HAP-1 (cell line): ENCODE results near the gene CIAPIN1.
A peak's percentile ranks its signal among the peaks of the same experiment; 100 is the strongest.

Experiments used
- DNase-seq, 2 experiments: peaks; one replicate each; pipeline ENCODE4 v3.0.0-alpha.2; 2016 to 2020; ENCODE audit warnings: low spot score in 2 of 2
- H3K27me3 ChIP-seq: fragments of 250-450 bp; sonication (Bioruptor Pico); 2 replicates; pipeline ENCODE4 v1.5.1; 2020; ENCODE audit warnings: low read depth, mild to moderate bottlenecking, moderate library complexity
- H3K36me3 ChIP-seq: fragments of 250-450 bp; sonication (Bioruptor Pico); replicated peaks from 2 replicates; pipeline ENCODE4 v1.5.1; 2020; ENCODE audit warnings: mild to moderate bottlenecking
- H3K4me1 ChIP-seq: fragments of 250-450 bp; sonication (Bioruptor Pico); 2 replicates; pipeline ENCODE4 v1.5.1; 2020; ENCODE audit warnings: mild to moderate bottlenecking
- H3K4me3 ChIP-seq: fragments of 250-450 bp; sonication (Bioruptor Pico); 2 replicates; pipeline ENCODE4 v1.5.1; 2020; ENCODE audit warnings: mild to moderate bottlenecking, moderate library complexity
- H3K9me3 ChIP-seq: fragments of 250-450 bp; sonication (Bioruptor Pico); 2 replicates; pipeline ENCODE4 v1.5.1; 2020; ENCODE audit warnings: mild to moderate bottlenecking, moderate library complexity
- in situ Hi-C: fragments of 300-500 bp; cut with MboI; formaldehyde crosslinking; loops from 3 replicates; pipeline ENCODE4 v1.14.3; 2020; ENCODE audit warnings: low sequenced_read_pairs, inconsistent platforms, mixed read lengths

The CIAPIN1 gene

DNA sequence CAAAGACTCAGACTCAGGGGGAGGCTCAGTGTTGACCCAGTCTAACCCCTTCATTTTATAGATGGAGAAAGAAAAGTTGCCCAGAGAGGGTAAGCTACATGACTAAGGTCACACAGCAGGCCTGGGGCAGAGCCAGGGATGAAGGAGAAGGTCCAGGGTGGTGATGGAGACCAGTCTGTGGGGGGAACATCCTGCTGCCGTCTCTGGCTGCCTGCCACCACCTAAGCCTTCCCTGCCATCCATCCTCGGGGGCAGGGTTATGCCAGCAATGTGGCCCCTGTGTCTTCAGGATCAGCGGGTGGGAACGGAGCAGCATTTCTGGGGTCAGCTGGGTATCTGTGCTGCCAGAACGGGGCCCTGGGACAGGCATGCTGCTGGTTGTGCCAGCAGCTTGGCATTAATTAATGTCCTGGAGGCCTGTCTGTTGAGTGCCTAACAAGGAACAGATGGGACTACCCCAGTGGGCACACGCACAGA lies 33.6 kb upstream of the CIAPIN1 start:
- H3K4me1 ChIP-seq: peaks cover 8% of the 10 kb centered on the region; the same call in 1 of the 2 replicates

DNA sequence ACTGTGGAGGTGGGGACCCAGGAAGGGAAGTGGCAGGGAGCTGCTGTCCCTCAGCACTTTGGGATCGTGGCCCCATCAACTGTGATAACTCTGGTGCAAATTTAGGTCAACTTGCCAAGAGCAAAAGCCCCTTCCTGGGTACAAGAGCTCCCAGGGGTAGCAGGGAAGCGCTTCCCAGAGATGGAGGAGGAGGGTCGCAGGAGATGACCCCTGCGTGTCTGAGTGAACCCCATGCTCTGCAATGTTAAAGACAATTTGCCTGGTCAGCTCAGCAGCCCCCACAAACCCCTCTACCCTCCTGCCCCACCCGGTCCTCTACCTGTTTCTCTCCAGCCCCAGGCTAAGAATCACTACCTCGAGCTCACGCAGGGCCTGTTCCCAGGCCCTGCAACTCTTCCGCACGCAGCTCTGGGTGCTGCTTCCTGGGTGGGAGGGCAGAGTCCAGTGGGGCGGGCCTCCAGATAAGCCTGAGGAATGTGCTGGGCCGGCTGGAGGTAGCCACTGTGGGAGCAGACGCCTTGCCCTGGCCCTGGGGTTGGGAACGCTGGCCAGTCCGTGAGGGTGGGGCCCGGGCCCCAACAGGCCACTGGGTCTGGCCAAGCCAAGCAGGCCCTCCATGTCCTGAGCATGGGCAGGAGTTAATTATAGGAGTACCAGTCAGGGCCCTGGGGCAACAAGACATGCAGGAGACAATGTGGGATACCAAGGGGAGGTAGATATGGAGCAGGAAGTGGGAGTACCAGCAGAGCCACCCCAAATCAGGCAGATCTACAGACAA lies 33.0 kb upstream of the CIAPIN1 start:
- H3K4me1 ChIP-seq: peaks cover 3% of the 10 kb centered on the region; the same call in 1 of the 2 replicates
- H3K4me3 ChIP-seq: peak overlapping the region; percentile 16; the same call in 1 of the 2 replicates
- DNase-seq: no peak
- in situ Hi-C loops: no loop called here
- H3K27me3 ChIP-seq: no peaks in the 10 kb centered on the region
- H3K36me3 ChIP-seq: no peaks in the 10 kb centered on the region
- no peaks in the 10 kb centered on the region for H3K9me3 ChIP-seq

More for the DNA sequence above, 33.6 kb upstream of the CIAPIN1 start:
- no peak for DNase-seq
- in situ Hi-C loops: no loop called here
- Histone ChIP-seq H3K27me3 (no peaks in the 10 kb centered on the region), H3K36me3 (no peaks in the 10 kb centered on the region), H3K4me3 (no peak overlapping the region), H3K9me3 (no peaks in the 10 kb centered on the region)

DNA sequence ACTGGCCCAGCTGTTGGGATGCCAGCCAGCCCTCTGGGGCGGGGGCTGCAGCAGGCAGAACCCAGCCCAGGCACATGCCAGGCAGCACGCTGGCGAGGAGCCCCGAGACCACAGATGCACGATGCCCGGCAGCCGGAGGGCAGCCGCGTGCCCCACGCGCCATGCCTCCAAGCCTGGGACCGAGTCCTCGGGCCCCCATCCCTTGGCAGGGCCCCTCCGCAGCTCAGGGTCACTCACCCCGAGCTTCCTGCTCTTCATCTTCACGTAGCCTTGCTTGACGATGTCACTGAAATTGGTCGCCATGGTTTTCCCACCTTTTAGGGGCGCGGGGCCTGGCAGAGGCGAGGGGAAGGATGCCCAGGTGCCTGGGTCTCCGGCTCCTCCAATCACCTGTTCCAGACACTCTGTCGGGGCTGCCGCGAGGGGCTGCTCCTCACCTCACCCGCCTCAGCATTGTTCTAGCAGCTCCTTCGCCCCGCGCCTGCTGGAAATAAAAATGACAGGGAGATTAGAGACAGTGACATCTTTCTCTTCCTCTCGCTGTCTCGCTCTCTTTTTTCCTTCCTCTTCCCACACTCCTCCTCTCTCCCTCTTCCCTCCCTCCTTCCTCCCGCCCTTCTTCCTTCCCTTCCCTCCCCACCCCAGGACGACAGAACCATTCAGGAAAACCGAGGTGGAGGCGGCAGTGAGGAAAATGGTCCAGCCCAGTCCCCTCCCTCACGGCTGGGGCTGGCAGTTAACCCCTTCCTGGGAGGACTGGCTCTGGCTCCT lies 32.2 kb upstream of the CIAPIN1 start:
- in situ Hi-C loops: no loop called here
- H3K27me3 ChIP-seq: no peaks in the 10 kb centered on the region
- peak; percentile 49 to 74 for DNase-seq

DNA sequence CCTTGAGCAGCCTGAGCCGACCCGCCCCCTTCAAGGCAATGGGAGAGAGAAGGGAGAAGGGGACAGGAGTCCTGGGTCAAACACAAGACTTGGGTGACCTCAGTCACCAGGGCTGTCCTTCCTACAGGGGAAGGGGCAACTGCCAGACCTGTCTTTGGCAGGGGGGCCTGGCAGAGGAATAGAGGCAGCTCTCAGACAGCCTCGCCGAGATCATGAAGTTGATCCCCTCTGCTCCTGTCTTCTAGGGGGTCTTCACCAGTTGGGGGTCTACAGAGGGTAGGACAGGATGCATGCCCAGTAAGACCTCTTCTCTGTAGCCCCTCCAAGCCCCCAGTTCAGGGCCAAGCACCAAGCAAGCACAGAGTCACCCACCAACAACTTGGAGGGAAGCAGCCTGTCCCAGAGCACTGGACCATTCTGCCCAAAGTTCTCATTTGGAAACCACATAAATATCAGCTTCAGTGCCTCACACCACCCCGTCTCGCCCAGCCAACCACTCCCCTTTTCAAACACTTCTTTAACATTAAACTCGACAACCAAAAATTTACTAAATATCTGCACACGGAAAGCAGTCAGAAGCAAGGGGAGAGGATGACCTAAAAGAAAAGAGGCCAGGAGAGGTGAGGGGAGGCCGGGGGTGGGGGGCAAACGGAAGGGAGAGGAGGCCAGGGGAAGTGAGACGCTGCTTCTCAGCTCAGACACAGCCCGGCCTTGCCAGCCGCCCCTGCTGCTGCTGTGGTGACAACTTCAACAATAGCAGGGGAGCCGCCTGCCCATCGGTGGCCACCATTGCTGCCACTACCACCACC lies 31.4 kb upstream of the CIAPIN1 start:
- in situ Hi-C loops: no loop called here
- Histone ChIP-seq H3K4me1 (peaks cover 3% of the 10 kb centered on the region; the same call in 1 of the 2 replicates), H3K4me3 (no peak overlapping the region), H3K36me3 (no peaks in the 10 kb centered on the region), H3K27me3 (no peaks in the 10 kb centered on the region), H3K9me3 (no peaks in the 10 kb centered on the region)
- DNase-seq: no peak

More for the DNA sequence above, 32.2 kb upstream of the CIAPIN1 start:
- no peaks in the 10 kb centered on the region for H3K9me3 ChIP-seq
- H3K36me3 ChIP-seq: no peaks in the 10 kb centered on the region
- peaks cover 3% of the 10 kb centered on the region; the same call in 1 of the 2 replicates for H3K4me1 ChIP-seq
- peak overlapping the region; percentile 16 for H3K4me3 ChIP-seq

DNA sequence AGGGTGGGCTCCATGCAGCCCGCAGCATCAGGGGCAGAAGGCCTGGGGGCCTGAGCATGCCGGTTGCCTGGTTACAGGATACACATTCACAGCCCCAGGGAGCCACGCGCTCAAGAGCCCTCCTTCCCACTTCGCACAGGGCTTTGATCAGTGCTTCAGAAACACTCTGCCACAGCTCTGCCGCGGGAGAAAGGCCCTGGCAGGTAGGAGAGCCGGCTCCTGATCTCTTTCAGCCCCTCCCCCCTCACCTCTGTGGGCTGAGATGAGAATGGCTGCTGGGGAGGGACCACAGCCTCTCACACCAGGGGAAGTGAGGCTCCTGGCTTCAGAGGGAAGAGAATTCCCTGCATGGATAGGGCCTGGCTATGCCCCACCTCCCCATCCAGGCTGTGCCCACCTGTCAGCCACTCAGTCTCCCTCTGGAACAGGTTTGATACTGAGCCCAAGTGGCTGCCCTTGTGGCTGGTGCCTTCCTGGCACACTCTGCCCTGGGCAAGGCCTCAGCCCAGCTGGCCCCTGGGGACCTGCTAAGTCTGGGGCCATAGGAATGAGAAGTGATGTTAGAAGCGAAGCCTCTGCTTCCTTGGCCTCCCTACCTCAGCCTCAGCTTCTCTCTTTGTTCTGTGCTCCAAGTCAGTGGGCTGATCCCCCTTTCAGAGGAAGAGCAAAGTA lies 30.5 kb upstream of the CIAPIN1 start:
- no peaks in the 10 kb centered on the region for H3K9me3 ChIP-seq
- peaks cover 7% of the 10 kb centered on the region for H3K36me3 ChIP-seq
- no peak overlapping the region for H3K4me3 ChIP-seq
- no peaks in the 10 kb centered on the region for H3K27me3 ChIP-seq
- peaks cover 3% of the 10 kb centered on the region; the same call in 1 of the 2 replicates for H3K4me1 ChIP-seq
- DNase-seq: no peak
- in situ Hi-C loops: no loop called here

DNA sequence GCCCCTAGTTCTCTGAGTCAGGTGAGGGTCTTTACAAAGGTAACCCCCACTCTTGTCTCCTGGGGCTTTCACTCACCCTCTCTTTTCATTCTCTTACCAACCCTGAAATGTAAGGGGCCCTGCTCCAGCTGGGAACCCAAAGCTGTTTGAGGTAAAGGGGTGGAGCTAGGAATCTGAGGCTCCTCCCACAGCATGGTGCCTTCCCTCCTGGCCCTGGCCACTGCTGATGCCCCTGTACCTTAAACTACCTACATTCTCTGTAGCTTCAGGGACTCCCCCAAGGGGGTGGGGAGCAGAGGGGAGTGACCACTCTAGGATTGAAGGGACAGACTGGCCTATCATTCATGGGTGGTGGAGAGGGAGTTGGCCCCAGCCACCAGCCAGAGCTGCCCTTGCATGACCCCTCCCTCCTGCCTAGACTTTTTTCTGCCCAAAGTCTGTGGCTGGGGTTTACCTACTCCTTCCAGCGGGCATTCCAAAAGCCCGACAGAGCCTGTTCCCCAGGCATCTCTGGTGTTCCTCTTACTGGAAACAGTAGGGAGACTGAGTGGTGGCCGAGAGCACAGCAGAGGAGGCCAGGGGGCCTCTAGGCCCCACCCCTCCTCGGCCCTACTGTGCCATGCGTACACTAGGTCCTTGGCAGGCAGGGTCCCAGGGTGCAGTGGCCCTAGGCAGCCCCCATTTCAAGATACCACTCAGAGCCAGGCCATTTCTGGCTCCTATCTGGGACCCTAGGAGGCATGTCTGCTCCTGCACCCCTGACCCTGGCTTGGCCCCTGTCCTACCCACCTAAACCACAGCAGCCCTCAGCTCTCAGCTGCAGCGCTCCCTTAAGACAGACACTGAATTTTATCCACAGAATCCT lies 29.6 kb upstream of the CIAPIN1 start:
- H3K4me1 ChIP-seq: peaks cover 3% of the 10 kb centered on the region; the same call in 1 of the 2 replicates
- H3K4me3 ChIP-seq: no peak overlapping the region
- H3K27me3 ChIP-seq: no peaks in the 10 kb centered on the region
- no peaks in the 10 kb centered on the region for H3K9me3 ChIP-seq
- in situ Hi-C loops: no loop called here
- peaks cover 12% of the 10 kb centered on the region for H3K36me3 ChIP-seq
- no peak for DNase-seq

DNA sequence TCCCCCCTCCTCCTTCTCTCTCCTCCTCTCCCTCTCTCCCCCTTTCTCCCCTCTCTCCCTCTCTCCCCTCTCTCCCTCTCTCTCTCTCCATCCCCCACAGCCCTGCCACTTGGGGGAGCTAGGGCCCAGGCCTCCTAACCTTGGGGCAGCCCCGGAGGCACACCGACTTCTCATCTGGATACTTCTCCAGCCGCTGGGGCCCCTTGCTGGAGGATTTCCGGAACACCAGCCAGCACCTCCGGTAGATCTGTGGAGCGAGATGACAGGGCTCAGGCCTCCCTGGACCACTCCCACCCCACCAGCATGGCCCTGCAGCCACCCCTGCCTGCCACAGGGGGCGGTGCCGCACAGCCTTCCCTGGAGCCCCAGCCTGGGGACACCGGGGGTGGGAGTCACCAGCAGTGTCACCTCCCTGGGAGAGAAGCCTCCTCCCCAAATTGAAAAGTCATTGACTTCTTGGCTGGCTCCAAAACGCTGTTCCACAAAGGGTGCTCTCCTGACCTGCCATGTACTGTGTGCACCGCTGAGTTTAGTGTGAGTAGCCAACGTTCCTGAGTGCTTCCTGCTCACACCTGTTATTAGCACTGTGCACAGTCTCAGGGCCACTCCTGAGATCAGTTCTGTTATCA lies 28.6 kb upstream of the CIAPIN1 start:
- peak; percentile 66 to 85 for DNase-seq
- Histone ChIP-seq H3K4me1 (peaks cover 3% of the 10 kb centered on the region; the same call in 1 of the 2 replicates), H3K9me3 (no peaks in the 10 kb centered on the region), H3K4me3 (no peak overlapping the region), H3K27me3 (no peaks in the 10 kb centered on the region), H3K36me3 (peaks cover 18% of the 10 kb centered on the region)
- in situ Hi-C loops: no loop called here

DNA sequence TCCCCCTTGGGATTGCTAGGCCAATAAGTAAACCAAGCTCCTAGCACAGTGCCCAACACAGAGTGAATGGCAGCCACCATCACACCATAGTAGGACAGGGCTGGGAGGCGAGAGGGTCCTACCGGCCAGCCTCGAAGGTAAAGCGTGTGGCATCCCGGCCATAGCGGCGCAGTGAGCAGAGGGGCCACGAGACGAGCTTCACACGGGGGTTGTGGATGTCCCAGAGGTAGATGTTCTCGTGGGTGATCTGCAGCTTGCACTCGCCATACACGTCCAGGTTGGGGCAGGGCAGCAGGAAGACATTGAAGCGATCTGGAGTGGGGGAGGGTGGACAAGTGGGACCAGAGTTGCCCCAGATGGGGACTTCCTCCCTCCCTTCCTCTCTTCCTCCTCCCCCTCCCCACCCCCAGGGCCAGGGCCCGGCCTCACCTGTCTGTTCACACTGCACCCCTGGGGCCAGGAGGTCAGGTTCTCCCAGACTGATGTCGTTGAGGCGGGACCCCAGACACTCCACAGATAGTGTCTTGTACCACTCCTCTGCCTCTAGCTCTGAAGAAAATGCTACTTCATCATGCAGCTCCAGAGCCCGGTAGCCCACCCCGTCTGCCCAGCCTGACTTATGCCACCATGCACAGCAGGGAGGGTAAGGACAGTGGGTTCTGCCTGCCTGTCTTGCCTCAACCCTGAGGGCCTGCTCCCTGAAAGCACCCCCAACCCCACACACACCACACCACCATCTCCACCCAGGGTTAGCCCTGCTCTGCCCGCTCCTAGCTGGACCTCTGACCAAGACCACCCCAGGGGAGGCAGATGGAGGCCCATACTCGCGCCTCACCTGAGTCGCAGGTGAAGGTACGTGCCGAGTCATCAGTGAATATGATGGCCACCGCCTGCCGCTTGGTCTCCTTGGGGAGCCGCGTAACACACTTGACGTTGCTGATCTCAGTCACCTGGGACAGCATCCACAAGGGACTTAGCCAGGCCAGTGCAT lies 27.8 kb upstream of the CIAPIN1 start:
- in situ Hi-C loops: no loop called here
- Histone ChIP-seq H3K4me1 (peaks cover 3% of the 10 kb centered on the region; the same call in 1 of the 2 replicates), H3K4me3 (no peak overlapping the region), H3K9me3 (no peaks in the 10 kb centered on the region), H3K36me3 (peaks cover 27% of the 10 kb centered on the region), H3K27me3 (no peaks in the 10 kb centered on the region)
- DNase-seq: no peak

DNA sequence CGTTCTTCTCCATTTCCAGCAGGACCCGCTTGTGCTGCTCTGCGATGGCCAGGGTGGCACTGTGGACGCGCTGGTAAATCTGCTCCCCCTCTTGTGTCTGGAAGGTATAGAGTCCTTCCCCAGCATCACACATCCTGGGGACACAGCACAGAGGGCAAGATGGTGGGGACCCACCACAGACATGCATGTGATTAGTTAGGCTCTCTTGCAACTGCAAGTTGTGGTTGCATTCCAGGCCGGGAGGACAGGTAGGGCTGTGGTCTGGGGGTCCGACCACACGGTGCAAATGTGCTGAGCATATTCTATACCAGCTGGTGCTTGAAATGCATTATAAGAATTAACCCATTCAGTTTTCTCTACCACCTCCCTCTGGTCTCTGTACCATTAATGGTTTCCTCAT lies 26.7 kb upstream of the CIAPIN1 start:
- no peak for DNase-seq
- H3K4me1 ChIP-seq: no peaks in the 10 kb centered on the region
- in situ Hi-C loops: no loop called here
- peaks cover 38% of the 10 kb centered on the region for H3K36me3 ChIP-seq
- no peaks in the 10 kb centered on the region for H3K9me3 ChIP-seq
- H3K4me3 ChIP-seq: no peak overlapping the region
- no peaks in the 10 kb centered on the region for H3K27me3 ChIP-seq

DNA sequence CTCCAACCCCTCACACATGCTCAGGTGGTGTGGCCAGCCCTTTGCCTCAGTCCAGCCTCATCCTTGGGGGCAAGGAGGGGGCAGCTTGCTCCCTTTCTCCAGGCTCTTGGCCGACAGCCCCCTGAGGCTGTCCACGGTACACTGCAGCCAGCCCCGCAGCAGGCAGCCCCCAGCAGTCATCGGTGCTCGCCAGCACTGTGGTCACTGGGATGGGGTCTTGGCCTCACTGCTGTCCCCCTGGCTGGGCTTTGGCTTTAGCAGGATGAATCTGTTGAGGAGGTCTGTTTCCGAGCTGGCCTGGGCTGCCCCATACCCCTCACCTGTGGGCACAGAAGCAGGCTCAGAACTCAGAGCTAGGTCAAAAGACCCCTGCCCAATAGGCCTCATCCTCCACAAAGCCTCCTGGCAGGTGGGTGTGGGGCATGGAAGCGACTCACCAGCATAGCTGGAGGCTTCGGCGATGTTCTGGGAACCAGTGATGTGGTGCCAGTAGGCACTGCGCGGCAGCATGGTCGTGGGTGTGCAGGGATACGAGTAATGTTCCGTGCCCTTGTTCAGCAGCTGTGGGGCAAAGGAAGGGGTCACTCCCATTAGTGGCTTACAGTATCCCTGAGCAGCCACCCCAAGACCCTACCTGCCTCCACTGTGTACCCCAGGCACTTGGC lies 26.1 kb upstream of the CIAPIN1 start:
- in situ Hi-C loops: no loop called here
- no peaks in the 10 kb centered on the region for H3K4me1 ChIP-seq
- no peak overlapping the region for H3K4me3 ChIP-seq
- no peak for DNase-seq
- H3K27me3 ChIP-seq: no peaks in the 10 kb centered on the region
- no peaks in the 10 kb centered on the region for H3K9me3 ChIP-seq
- H3K36me3 ChIP-seq: peaks cover 42% of the 10 kb centered on the region

DNA sequence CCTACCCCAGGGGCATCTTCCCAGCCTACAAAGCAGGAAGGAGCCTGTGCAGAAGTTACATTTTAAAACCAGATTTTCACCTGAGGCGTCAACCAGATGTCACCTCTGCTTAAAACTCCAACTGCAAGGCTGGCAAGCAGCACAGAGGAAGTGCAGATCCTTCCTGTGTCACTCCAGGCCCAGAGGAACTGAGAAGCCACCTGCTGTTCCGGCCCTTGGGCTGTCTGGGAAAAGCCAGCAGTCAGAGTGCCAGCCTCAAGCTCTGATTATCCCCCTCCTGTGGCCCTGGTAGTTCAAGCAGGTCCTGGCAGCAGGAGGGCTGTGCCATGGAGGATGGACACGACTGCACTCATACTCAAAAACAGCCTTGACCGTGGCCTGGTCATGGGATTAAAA lies 25.5 kb upstream of the CIAPIN1 start:
- Histone ChIP-seq H3K36me3 (peaks cover 43% of the 10 kb centered on the region), H3K4me1 (no peaks in the 10 kb centered on the region), H3K4me3 (no peak overlapping the region), H3K9me3 (no peaks in the 10 kb centered on the region), H3K27me3 (no peaks in the 10 kb centered on the region)
- in situ Hi-C loops: no loop called here
- no peak for DNase-seq
